ENCODE data around the gene ENKD1. TPM values are rescaled to one million over a fixed set of nuclear protein-coding genes. Genes with fewer than 3 reads are reported as not detected.
A peak's percentile ranks its signal among the peaks of the same experiment; 100 is the strongest.
"Not testable (repeated sequence)": the region's sequence is repeated elsewhere in the genome, so short reads cannot be mapped to it uniquely, and the experiment has no call there.

ENKD1 gene
- total and polyA plus RNA-seq, 5 donors, result 8.6 to 12.9 (median 10.0) TPM

DNA sequence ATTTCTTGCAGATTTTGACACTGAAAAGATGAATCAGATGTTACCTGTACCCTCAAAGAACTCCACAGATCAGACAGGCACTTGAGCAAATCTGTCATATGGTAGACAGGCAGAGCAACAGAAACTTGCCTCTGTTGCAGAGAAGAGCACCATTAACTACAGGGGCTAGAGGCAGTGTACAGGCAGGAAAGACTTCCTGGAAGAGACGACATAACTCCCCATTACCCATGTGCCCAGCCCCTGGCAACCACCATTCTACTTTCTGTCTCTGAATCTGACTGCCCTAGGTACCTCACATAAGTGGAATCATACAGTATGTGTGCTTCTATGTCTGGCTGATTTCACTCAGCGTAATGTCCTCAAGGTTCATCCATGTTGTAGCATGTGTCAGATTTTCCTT is 37.1 kb upstream of the ENKD1 start:
- DNase-seq, result no peak
- no peaks in the 10 kb centered on the region for H3K9me3 ChIP-seq (ENCODE audit: control insufficient read depth, low read length)
- H3K4me1 ChIP-seq (ENCODE audit: control insufficient read depth, insufficient read depth, low read length), result peaks cover 5% of the 10 kb centered on the region
- H3K27me3 ChIP-seq (ENCODE audit: control insufficient read depth, insufficient read depth), result no peaks in the 10 kb centered on the region
- ATAC-seq, result peak in 1 of 2 donors; percentile 13
- intact Hi-C loops (cut with DNase I), result no loop called here
- H3K27ac ChIP-seq (ENCODE audit: low read length), result no peak overlapping the region
- WGBS, result 67% methylated on average over 2 of the region's 2 CpGs
- no peak overlapping the region for H3K4me3 ChIP-seq (ENCODE audit: low read length)

DNA sequence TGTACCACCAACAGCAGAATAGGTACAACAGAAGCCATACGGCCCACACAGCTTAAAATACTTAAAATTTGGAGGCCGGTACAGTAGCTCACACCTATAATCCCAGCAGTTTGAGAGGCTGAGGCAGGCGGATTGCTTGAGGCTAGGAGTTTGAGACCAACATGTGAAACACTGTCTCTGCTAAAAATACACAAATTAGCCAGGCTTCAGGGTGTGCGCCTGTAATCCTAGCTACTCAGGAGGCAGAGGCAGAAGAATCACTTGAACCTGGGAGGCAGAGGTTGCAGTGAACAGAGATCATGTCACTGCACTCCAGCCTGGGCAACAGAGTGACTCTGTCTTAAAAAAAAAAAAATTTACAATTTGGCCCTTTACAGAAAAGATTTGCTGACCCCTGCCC is 35.6 kb upstream of the ENKD1 start:
- DNase-seq (no peak), ATAC-seq (no peak)
- intact Hi-C loops (cut with DNase I), result no loop called here
- H3K4me3 ChIP-seq (ENCODE audit: low read length), result no peak overlapping the region
- no peaks in the 10 kb centered on the region for H3K27me3 ChIP-seq (ENCODE audit: control insufficient read depth, insufficient read depth)
- no peaks in the 10 kb centered on the region for H3K9me3 ChIP-seq (ENCODE audit: control insufficient read depth, low read length)
- no peak overlapping the region for H3K27ac ChIP-seq (ENCODE audit: low read length)
- H3K4me1 ChIP-seq (ENCODE audit: control insufficient read depth, insufficient read depth, low read length), result peaks cover 4% of the 10 kb centered on the region
- WGBS, result 93% methylated on average over 4 of the region's 4 CpGs

DNA sequence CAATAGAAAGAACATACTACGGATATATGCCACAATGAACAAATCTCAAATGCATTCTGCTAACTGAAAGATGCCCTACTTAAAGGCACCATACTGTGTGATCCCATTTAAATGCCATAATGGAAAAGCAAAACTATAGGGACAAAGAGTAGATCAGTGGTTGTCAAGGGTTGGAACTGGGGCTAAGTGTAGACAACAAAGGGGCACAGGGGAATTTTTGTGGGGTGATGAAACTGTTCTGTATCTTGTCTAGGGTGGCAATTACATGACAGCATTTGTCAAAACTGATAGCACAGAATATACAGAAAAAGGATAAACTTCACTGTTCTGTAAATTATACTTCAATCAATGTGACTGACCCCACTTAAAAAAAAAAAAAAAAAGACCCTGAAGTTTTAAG is 34.9 kb upstream of the ENKD1 start:
- no peaks in the 10 kb centered on the region for H3K9me3 ChIP-seq (ENCODE audit: control insufficient read depth, low read length)
- ATAC-seq (no peak), DNase-seq (no peak)
- peaks cover 4% of the 10 kb centered on the region for H3K4me1 ChIP-seq (ENCODE audit: control insufficient read depth, insufficient read depth, low read length)
- 88% methylated on average over 1 of the region's 1 CpG for WGBS
- intact Hi-C loops (cut with DNase I), result no loop called here
- no peak overlapping the region for H3K4me3 ChIP-seq (ENCODE audit: low read length)
- no peak overlapping the region for H3K27ac ChIP-seq (ENCODE audit: low read length)
- no peaks in the 10 kb centered on the region for H3K27me3 ChIP-seq (ENCODE audit: control insufficient read depth, insufficient read depth)

DNA sequence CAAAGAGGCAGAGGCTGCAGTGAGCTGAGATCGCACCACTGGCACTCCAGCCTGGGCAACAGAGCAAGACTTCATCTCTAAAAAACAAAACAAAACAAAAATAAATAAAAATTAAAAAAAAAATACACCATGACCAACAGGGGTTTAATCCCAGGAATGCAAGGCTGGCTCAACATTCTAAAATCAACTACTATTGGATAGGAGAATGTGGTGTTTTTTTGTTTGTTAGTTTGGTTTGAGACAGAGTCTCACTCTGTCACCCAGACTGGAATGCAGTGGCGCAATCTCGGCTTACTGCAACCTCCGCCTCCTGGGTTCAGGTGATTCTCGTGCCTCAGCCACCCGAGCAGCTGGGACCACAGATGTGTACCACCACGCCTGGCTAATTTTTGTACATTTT is 32.7 kb upstream of the ENKD1 start:
- Histone ChIP-seq H3K9me3 (ENCODE audit: control insufficient read depth, low read length) (no peaks in the 10 kb centered on the region), H3K4me1 (ENCODE audit: control insufficient read depth, insufficient read depth, low read length) (peaks cover 4% of the 10 kb centered on the region), H3K4me3 (ENCODE audit: low read length) (no peak overlapping the region), H3K27me3 (ENCODE audit: control insufficient read depth, insufficient read depth) (no peaks in the 10 kb centered on the region), H3K27ac (ENCODE audit: low read length) (no peak overlapping the region)
- 97% methylated on average over 7 of the region's 7 CpGs for WGBS
- DNase-seq, result no peak
- intact Hi-C loops (cut with DNase I), result no loop called here
- ATAC-seq, result no peak

DNA sequence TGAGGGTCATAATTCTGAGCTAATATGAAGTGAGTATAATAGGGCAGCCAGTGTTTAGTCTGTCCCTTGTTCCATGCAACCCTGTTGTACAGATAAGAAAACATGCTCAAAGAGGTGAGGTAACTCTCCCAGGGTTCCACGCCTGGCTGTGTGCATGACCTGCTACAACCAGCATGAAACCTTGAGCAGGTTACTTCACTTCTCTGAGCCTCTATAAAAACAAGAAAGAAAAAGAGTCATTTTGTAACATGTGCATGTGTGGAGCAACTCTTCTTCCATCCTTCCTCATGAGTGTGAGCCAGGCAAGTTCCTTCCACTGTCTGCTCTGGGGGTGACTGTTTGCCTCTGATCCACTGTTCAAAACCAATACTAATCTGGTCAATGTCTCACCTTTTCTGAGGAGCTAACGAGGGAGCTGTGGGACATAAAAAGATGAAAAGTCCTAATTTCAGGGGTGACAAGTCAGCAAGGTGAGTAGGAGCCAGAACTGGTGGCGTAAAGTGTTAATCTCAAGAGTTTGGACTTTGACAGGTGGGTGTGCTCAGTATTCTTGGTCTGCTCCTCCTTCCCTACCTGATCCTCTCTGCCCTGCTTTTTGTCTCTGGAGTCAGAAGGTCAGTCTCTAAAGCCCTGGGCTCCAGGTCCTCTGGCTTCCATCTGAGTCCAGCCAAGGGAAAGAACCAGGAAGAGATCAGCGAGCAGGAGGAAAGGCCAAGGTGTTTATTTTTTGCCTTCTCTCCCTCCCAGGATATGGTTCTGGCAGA is 31.1 kb upstream of the ENKD1 start:
- no peak for ATAC-seq
- intact Hi-C loops (cut with DNase I), result no loop called here
- H3K4me3 ChIP-seq (ENCODE audit: low read length), result no peak overlapping the region
- no peaks in the 10 kb centered on the region for H3K9me3 ChIP-seq (ENCODE audit: control insufficient read depth, low read length)
- WGBS, result 74% methylated on average over 4 of the region's 4 CpGs
- H3K27ac ChIP-seq (ENCODE audit: low read length), result no peak overlapping the region
- H3K4me1 ChIP-seq (ENCODE audit: control insufficient read depth, insufficient read depth, low read length), result peaks cover 1% of the 10 kb centered on the region
- DNase-seq, result no peak
- H3K27me3 ChIP-seq (ENCODE audit: control insufficient read depth, insufficient read depth), result no peaks in the 10 kb centered on the region

DNA sequence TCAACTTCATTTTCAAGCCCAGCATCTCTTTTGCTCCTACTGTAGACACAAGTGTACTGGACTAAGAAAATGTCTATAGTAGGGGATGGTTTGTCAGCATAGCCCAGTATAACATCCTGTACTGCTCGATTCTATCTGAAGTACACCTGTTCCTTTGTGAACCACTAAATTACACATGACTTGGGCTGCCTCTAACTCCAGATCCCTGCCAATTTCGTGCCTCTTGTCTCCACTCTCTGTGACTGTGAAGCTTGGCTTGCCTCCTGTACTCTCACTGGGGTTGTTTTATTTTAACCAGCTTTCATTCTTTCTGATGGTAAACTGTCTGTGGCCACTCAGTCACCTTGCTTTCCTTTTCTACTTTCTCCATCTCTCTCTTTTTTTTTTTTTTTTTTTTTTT is 28.1 kb upstream of the ENKD1 start:
- H3K27me3 ChIP-seq (ENCODE audit: control insufficient read depth, insufficient read depth), result no peaks in the 10 kb centered on the region

DNA sequence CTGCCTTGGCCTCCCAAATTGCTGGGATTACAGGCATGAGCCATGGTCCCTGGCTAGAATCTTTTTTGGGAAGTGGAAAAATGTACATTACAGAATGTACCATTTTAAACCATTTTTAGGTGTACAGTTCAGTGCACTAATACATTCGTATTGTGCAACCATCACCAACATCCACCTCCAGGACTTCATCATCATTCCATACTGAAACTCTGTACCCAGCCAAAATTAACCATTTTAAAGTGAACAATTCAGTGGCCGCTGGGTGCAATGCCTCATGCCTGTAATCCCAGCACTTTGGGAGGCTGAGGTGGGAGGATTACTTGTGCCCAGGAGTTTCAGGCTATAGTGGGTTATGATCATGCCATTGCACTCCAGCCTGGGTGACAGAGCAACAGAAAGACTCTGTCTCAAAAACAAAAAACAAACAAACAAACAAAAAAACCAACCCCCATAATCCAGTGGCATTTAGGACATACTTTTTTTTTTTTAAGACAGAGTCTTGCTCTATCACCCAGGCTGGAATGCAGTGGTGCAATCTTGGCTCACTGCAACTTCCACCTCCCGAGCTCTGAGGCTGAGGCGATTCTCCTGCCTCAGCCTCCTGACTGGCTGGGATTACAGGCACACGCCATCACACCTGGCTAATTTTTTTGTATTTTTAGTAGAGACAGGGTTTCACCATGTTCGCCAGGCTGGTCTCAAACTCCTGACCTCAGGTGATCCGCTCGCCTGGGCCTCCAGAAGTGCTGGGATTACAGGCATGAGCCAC is 27.2 kb upstream of the ENKD1 start:
- ATAC-seq; H3K4me3 ChIP-seq (ENCODE audit: low read length); H3K9me3 ChIP-seq (ENCODE audit: control insufficient read depth, low read length); DNase-seq; H3K4me1 ChIP-seq (ENCODE audit: control insufficient read depth, insufficient read depth, low read length); H3K27me3 ChIP-seq (ENCODE audit: control insufficient read depth, insufficient read depth); intact Hi-C loops (cut with DNase I); H3K27ac ChIP-seq (ENCODE audit: low read length): not testable (repeated sequence)
- WGBS, result 91% methylated on average over 8 of the region's 8 CpGs

More for the DNA sequence above, 28.1 kb upstream of the ENKD1 start:
- Histone ChIP-seq H3K9me3 (ENCODE audit: control insufficient read depth, low read length) (no peaks in the 10 kb centered on the region), H3K4me1 (ENCODE audit: control insufficient read depth, insufficient read depth, low read length) (peaks cover 1% of the 10 kb centered on the region), H3K4me3 (ENCODE audit: low read length) (no peak overlapping the region), H3K27ac (ENCODE audit: low read length) (no peak overlapping the region)
- DNase-seq (no peak), ATAC-seq (peak; percentile 31 to 56)
- intact Hi-C loops (cut with DNase I), result no loop called here
- WGBS, result 52% methylated on average over 2 of the region's 2 CpGs

DNA sequence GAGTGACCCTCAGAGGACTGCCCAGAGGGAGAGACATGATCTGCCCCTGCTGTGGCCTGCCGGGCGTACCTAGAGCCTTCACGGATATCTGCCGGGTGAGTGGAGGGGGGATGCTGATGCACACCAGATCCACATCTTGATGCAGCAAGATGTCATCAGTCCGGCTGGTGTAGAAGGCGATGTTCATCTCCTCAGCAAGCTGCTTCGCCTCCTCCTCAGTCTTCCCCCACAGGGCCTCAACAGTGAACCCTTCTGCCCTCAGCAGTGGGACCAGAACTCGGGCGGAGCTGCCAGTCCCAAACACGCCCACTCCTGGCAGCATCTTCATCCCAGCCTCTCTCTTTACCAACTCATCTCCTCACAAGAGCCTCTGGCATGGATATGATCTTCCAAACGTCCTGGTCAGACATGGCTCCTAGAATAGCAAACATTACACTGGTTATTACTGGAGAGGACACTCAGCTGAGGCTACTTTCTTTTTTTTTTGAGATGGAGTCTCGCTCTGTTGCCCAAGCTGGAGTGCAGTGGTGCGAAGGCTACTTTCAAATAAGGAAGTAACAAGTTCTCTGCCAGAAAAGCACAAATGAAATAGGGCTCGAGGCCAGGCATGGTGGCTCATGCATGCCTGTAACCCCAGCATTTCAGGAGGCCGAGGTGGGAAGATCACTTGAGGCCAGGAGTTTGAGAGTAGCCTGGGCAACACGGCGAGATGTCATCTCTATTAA is 19.0 kb upstream of the ENKD1 start:
- H3K27me3 ChIP-seq (ENCODE audit: control insufficient read depth, insufficient read depth), result no peaks in the 10 kb centered on the region
- intact Hi-C loops (cut with DNase I), result no loop called here
- 81% methylated on average over 17 of the region's 17 CpGs for WGBS
- H3K4me3 ChIP-seq (ENCODE audit: low read length), result no peak overlapping the region
- peak overlapping the region; percentile 37 for H3K27ac ChIP-seq (ENCODE audit: low read length)
- no peaks in the 10 kb centered on the region for H3K9me3 ChIP-seq (ENCODE audit: control insufficient read depth, low read length)
- DNase-seq (peak in 1 of 3 donors; percentile 42), ATAC-seq (no peak)
- no peaks in the 10 kb centered on the region for H3K4me1 ChIP-seq (ENCODE audit: control insufficient read depth, insufficient read depth, low read length)

DNA sequence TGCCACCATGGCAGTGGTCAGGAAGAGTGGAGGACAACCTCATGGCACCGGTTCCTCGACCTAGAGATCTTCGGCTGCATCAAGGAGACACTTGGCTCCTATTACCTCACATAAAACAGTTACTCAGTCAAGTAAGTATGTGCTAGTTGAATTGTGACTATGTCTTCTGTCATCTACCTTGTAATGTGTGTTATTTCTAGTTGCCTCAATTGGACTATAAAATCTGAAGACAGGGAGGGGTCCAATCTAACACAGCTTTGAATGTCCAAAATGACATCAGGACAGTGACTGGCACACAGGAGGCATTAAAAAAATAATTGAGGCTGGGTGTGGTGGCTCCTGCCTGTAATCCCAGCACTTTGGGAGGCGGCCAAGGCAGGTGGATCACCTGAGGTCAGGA is 17.2 kb upstream of the ENKD1 start:
- intact Hi-C loops (cut with DNase I), result no loop called here
- no peak for DNase-seq
- Histone ChIP-seq H3K27me3 (ENCODE audit: control insufficient read depth, insufficient read depth) (no peaks in the 10 kb centered on the region), H3K4me1 (ENCODE audit: control insufficient read depth, insufficient read depth, low read length) (no peaks in the 10 kb centered on the region), H3K27ac (ENCODE audit: low read length) (no peak overlapping the region), H3K9me3 (ENCODE audit: control insufficient read depth, low read length) (no peaks in the 10 kb centered on the region), H3K4me3 (ENCODE audit: low read length) (no peak overlapping the region)
- WGBS, result 97% methylated on average over 4 of the region's 4 CpGs
- ATAC-seq, result no peak

DNA sequence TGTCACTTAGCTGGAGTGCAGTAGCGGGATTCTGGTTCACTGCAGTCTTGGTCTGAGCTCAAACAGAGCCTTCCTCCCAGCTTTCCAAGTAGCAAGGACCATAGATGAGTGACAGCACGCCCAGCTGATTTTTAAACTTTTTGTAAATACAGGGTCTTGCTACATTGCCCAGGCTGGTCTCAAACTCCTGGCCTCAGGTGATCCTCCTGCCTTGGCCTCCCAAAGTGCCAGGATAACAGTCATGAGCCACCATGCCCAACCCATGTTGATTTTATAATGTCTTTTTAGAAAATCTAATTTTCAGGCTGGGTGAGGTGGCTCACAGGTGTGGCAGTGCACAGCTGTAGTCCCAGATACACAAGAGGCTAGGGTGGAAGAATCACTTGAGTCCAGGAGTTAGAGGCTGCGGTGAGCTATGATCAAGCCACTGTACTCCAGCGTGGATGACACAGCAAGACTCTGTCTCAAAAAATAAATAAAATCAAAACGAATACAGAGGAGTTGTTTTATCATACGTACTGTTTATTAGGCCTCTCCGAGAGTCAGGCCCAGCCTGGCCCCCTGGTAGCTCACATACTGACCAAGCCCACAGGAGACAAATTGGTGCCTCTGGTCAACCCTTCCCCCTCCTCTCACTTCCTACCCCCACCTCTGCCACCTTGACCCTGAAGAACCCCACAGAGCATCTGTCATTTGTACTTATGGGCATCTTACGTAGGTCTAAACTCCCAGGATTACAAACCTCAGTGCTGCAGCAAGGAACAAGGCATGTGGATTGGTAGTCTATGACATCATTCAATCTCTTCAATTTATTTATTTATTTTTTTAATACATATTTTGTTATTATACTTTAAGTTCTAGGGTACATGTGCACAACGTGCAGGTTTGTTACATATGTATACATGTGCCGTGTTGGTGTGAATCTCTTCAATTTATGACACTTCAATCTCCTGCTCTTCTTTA is 13.7 kb upstream of the ENKD1 start:
- no peaks in the 10 kb centered on the region for H3K4me1 ChIP-seq (ENCODE audit: control insufficient read depth, insufficient read depth, low read length)
- no peak overlapping the region for H3K4me3 ChIP-seq (ENCODE audit: low read length)
- WGBS, result 96% methylated on average over 10 of the region's 10 CpGs
- DNase-seq (no peak), ATAC-seq (no peak)
- H3K9me3 ChIP-seq (ENCODE audit: control insufficient read depth, low read length), result no peaks in the 10 kb centered on the region
- no peaks in the 10 kb centered on the region for H3K27me3 ChIP-seq (ENCODE audit: control insufficient read depth, insufficient read depth)
- H3K27ac ChIP-seq (ENCODE audit: low read length), result no peak overlapping the region
- intact Hi-C loops (cut with DNase I), result loop anchor here in 2 of 4 donors (10.0 kb wide), 2 partner anchors 125 to 135 kb away; partner anchors contain the start of genes RANBP10 (in 1 of the 2) and TSNAXIP1 (in 1 of the 2)

All from right cardiac atrium (tissue), 5 donors.